H1 (cell line): Measurements from ENCODE around the gene CCDC182. TPM values are rescaled to one million over a fixed set of nuclear protein-coding genes. Genes with fewer than 3 reads are reported as not detected.

Experiments used
- ATF3 ChIP-seq: IDR thresholded peaks from 2 replicates; pipeline ENCODE4 v1.6.1; 2011; ENCODE audit warnings: low read depth, mild to moderate bottlenecking, low read length; ENCODE audit not compliant: insufficient read depth
- CEBPB ChIP-seq: IDR thresholded peaks from 2 replicates; pipeline ENCODE4 v1.6.1; 2012; ENCODE audit warnings: low read depth, low read length
- CHD7 ChIP-seq: fragments of 300-600 bp; sonication (generic); IDR thresholded peaks from 2 replicates; pipeline ENCODE4 v1.7.1; 2012; ENCODE audit warnings: low read length, moderate library complexity, mild to moderate bottlenecking, inconsistent platforms; ENCODE audit not compliant: insufficient replicate concordance
- FOSL1 ChIP-seq: IDR thresholded peaks from 2 replicates; pipeline ENCODE4 v1.6.1; 2011; ENCODE audit warnings: mild to moderate bottlenecking, low read depth, low read length, moderate library complexity; ENCODE audit not compliant: insufficient read depth
- HDAC6 ChIP-seq: IDR thresholded peaks from one replicate; pipeline ENCODE4 v1.7.1; 2012; ENCODE audit warnings: low read depth, mild to moderate bottlenecking, inconsistent platforms, low read length, moderate library complexity
- JUN ChIP-seq: IDR thresholded peaks from 2 replicates; pipeline ENCODE4 v1.6.1; 2011; ENCODE audit warnings: low read depth, mild to moderate bottlenecking, improper control_type of control experiment, low read length
- MAX ChIP-seq: IDR thresholded peaks from 2 replicates; pipeline ENCODE4 v1.6.1; 2012; ENCODE audit warnings: inconsistent platforms
- POU5F1 ChIP-seq: IDR thresholded peaks from 2 replicates; pipeline ENCODE4 v1.6.1; 2011; ENCODE audit warnings: low read depth, mild to moderate bottlenecking, low read length, moderate library complexity
- RNF2 ChIP-seq: fragments of 200-900, 300-1000 bp; sonication (generic); IDR thresholded peaks from 2 replicates; pipeline ENCODE4 v1.7.1; 2016; ENCODE audit warnings: borderline replicate concordance, low read depth, mild to moderate bottlenecking, antibody characterized with exemption, low read length; ENCODE audit not compliant: poor library complexity, severe bottlenecking; ENCODE audit errors: missing control alignments
- SRF ChIP-seq: IDR thresholded peaks from 2 replicates; pipeline ENCODE4 v1.6.1; 2011; ENCODE audit warnings: mild to moderate bottlenecking, low read depth, low read length, moderate library complexity
- polyA plus RNA-seq, 7 experiments: library from polyadenylated mRNA; depleted of rRNA in 3 of 7; stranded (reverse) in 5 of 7; unstranded in 2 of 7; fragments of >200 nt in 5 of 7; fragments of 200-250 nt in 2 of 7; gene quantifications; 1 replicate in 5 of 7; 2 replicates in 1 of 7; 4 replicates in 1 of 7; pipeline versions ENCODE4 v1.2.1 to v1.2.3, GENCODE V29; 2011 to 2013; ENCODE audit warnings: missing spikeins in 2 of 7, mixed read lengths in 2 of 7
- total RNA-seq: library from RNA; stranded (reverse); fragmentation: NEBNext Ultra II Directional; extraction: Animal tissue kit (Norgen Biotek cat#: 25700); gene quantifications from 2 replicates; pipeline ENCODE4 v1.2.1, GENCODE V29; 2021

The CCDC182 gene
- total and polyA plus RNA-seq, 2 of the 8 experiments (the other 6 are each of a cell fraction or from before 2014, with no cell fraction given) = not detected

- TF ChIP-seq CHD7 = no peak
- no peak for TF ChIP-seq CEBPB
- TF ChIP-seq JUN = no peak
- no peak for TF ChIP-seq SRF
- no peak for TF ChIP-seq MAX
- TF ChIP-seq HDAC6 = no peak
- no peak for TF ChIP-seq ATF3
- TF ChIP-seq FOSL1 = no peak
- no peak for TF ChIP-seq POU5F1
- no peak for TF ChIP-seq RNF2
Measured at GRCh38 chr17:57756951-57757350, 11.9 kb upstream of the CCDC182 start (continued).
